Fibroblast of gingiva (primary cell): ENCODE results near the gene AHI1.
"Not testable (repeated sequence)": the region's sequence is repeated elsewhere in the genome, so short reads cannot be mapped to it uniquely, and the experiment has no call there.

Source experiments
- DNase-seq: peaks from one replicate; pipeline ENCODE4 v3.0.0-alpha.2; 2011; ENCODE audit warnings: low read depth

AHI1 gene

DNA sequence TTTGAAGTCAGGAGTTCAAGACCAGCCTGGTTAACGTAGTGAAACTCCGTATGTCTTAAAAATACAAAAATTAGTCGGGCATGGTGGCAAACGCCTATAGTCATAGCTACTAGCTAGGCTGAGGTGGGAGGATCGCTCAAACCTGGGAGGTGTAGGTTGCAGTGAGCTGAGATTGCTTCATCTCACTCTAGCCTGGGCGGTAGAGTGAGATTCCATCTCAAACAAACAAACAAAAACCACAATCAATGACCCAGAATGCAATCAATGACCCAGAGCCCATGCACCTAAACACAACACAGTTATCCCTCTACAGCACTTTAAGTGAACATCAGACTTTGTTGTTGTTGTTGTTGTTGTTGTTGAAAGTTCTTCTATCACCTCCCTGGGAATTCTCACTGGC is 238.6 kb downstream of the AHI1 start:
- DNase-seq: no peak

DNA sequence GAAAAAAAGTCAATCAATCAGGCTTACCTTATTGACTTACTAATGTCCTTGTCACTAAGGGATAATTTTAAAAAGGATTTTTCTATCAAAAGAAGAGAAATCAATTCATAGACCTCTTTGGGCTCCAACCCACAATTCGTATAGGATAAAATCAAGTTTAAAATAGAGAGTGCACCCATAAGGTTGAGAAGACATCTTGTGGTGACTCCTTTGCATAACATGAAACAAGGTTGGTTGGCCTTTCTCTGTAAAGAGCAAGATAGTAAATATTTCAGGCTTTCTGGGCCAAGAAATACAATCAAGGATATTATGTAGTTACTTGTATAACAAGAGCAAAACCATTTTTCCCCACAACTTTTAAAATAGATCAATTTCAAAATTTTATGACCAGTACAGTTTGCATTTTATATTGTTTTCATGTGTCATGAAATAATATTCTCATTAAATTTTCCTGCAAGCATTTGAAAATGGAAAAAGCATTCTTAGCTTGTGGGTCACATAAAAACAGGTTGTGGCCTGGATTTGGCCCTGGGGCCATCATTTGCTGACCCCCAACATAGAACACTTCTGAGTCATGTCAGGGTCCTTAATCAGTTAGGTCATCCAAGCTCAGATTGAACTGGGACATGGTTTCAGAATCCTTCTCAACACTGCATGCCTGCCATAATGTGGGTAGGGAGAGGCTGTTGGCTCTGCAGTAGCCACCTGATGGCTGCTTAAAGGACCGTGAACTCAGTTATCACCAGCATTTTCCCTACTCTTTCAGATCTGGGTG is 239.7 kb downstream of the AHI1 start:
- DNase-seq: no peak

DNA sequence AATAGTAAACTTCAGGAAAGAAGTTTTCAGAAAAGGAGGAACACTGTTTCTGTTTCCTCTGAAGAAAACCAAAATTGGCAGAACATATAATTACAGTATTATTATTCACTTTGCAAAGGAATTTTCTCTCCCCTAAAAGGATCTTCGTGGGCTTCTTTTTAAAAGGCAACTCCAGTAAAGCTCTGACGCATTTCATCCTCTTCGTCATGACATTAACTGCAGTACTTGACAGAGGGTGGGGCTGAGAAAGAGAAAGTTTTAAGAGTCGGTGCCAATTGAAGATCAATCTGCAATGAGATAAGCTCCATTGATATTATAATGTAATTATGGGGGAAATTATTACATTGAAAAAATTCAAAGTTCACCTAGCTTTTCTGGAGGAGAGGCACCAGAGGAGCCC is 240.7 kb downstream of the AHI1 start:
- no peak for DNase-seq

GRCh38 chr6:135254471-135254870 is 243.1 kb downstream of the AHI1 start:
- no peak for DNase-seq

- no peak for DNase-seq
These were observed 245.8 kb downstream of the AHI1 start for GRCh38 chr6:135251498-135252441.

DNA sequence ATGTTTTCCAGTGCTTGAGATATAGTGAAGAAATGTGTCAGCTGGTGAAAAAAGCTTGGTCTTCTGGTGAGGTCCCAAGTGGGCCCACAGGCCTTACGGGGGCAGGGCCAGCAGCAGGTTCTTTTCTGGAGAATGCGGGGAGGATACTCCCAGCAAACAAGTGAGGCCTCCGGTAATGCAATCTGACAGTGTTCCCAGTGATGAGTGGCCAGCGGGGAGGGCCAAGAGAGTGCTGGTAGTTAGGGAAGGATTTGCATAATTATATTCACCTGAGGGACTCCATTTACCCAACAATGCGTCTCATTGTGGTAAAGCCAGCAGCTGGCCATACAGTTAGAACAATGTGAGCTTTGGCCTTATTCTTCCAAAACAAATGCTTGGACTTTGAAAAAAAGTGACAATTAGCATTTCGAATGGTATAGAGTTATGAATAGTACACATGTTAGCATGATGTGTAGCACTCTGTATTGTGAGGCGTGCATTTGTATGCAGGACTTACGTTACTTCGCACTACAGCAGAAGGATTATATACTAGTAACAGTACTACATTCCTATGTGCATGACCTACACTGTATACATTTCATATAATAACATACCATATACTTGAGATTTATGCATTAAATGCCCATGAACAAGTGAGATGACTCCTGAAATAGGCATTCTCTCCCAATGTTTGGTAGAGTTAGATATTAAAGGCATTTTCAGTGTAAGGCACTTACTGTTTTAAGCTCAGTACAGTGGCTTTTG is 246.6 kb downstream of the AHI1 start:
- no peak for DNase-seq

GRCh38 chr6:135250234-135250633 is 247.3 kb downstream of the AHI1 start:
- DNase-seq: no peak

- DNase-seq: not testable (repeated sequence)
These were observed 251.0 kb downstream of the AHI1 start for GRCh38 chr6:135246412-135247012.

- DNase-seq: no peak
These were observed 252.7 kb downstream of the AHI1 start for GRCh38 chr6:135244805-135245204.

DNA sequence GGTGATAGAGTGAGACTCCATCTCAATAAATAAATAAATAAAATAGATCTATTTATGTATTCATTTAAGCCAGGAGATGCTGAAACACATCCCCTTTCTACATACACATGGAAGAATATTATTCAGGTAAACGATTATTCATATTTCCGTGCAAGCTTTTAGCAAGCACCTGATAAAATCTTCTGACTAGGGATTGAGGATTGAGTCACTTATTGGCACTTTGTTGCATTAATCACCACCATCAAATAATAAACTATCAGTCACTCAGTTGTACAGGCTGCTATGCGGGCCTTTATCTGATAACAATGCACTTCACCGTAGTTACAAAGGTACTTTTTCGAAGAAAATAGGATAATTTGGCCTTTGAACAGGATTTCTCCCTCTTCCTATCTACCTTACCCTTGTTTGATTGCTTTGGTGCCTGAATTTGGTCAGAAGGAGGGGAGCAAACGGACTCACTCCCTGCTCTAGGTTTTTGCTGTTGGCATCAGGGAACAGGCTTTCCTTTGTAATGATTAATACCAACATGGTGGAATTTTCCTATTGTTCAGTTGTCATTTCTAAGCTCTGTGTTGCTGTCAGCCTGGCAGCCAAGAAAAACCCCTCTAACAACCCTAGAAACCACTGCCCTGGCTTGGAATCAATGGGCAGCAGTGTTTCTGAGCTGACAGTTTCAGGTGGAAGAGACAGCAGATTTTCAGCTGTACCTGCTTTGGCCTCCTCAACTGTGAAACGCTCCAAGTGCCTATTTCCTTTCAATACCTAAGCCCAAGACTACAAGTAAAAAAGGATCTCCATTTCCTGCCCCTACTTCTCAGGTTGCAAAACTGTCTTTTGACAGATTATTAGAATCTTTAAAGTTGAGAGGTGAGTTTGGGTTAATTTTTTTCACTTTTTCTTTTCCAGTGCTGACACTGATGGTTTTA is 253.4 kb downstream of the AHI1 start:
- no peak for DNase-seq

DNA sequence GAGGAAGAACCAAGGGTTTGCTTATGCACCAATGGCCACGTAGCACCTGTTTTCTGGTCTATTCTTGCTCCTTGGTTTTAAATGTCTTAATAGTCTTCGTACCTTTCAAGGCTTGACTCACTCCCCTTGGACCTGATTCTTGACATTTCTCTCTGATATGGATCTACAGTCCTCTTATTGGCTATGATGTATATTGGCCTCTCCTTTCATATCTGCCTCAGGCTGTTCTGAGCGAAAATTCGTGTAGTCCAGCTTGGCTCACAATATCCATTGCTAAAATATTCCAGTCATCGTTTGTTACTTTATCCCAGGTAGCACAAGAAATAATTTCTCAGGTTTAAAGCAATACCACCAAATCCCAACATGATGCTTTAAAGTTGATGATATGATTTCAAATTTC is 256.8 kb downstream of the AHI1 start:
- DNase-seq: no peak

DNA sequence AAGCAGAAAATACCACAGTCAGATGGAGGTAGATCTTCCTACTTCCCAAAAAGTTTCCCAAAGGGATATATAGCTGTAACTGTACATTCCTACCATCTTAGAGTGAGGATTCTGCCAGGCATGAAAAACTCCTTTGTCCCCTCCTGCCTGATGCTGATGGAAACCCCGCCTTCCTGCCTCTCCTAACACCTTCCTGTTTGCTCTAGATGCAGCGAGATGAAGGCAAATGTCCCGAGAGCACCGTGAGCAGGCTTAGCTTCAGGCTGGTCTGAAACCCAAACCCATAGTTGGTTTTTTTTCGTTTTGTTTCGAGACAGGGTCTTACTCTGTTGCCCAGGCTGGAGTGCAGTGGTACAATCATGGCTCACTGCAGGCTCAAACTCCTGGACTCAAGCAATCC is 260.8 kb downstream of the AHI1 start:
- DNase-seq: no peak

DNA sequence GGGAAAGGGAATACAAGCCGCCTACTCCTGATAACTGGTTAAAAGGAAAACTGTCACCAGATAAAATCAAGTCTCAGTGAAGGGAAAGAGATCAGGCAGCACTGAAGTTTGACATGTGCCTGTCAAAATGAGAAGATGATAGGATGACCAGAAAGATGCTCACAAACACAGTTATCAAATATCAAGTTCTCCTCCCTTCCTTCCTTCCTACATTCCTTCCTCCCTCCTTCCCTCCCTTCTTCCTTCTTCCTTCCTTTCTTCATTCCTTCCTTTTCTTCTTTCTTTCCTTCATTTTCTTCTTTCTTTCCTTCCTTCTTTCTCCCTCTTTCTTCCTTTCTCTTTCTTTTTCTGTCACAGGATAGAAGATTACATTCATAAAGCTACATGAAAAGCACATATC is 261.2 kb downstream of the AHI1 start:
- no peak for DNase-seq

DNA sequence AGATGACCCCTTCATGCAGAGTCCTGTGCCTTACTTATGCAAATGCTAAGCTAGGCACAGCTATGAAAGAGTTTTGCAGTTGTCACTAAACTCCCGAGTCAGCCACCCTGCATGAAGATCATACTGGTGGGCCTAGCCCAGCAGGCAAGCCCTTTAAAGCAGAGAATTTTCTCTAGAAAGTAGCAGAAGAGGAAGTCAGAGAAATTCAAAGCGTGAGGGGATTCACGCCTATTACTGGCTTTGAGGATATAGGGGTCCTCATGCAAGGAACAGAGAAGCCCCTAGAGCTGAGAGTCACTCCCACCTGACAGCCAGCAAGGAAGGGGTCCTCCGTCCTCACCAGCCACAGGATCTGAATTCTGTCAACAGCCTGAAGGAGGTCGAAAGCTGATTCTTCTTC is 261.8 kb downstream of the AHI1 start:
- DNase-seq: no peak

DNA sequence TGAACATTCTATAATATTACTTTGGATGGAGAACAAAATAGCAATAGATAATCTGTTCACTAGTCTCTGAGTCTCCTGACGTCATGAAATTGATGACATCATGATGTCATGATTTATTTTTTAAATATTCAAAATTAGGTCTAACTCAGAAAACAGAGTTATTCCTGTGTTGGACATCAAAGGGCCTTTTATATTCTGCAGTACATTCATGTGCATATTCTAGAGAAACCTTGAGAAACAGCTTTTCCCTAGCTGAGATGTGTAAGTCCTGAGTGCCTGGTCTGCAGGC is 263.1 kb downstream of the AHI1 start:
- DNase-seq: no peak

GRCh38 chr6:135233686-135234491 is 263.7 kb downstream of the AHI1 start:
- no peak for DNase-seq
